Measurements from ENCODE around the gene GPHN. TPM values are rescaled to one million over a fixed set of nuclear protein-coding genes. Genes with fewer than 3 reads are reported as not detected.
A peak's percentile ranks its signal among the peaks of the same experiment; 100 is the strongest.

The GPHN gene
- total and polyA plus RNA-seq, 2 of the 8 experiments (the other 6 are each of a cell fraction or from before 2014, with no cell fraction given): 6.0 to 16.0 TPM

- no peak for TF ChIP-seq TCF12 (IDR thresholded peaks at IDR 0.05; ENCODE audit: low read depth, low read length)
- TF ChIP-seq EZH2 (IDR thresholded peaks at IDR 0.05; ENCODE audit: low read depth, low read length, severe bottlenecking): no peak
- 0 out of 2 replicates have a peak, but pooled peaks have one; percentile 19 for TF ChIP-seq SUZ12 (IDR thresholded peaks at IDR 0.05; ENCODE audit: low read length)
- TF ChIP-seq KDM5A (IDR thresholded peaks at IDR 0.05; ENCODE audit: low read length): 0 out of 2 replicates have a peak, but pooled peaks have one; percentile 16
- no peak for TF ChIP-seq RFX5 (IDR thresholded peaks at IDR 0.05; ENCODE audit: borderline replicate concordance, low read depth, low read length)
- peak; percentile 31 for TF ChIP-seq TAF7 (optimal IDR thresholded peaks at IDR 0.05; ENCODE audit: borderline replicate concordance, low read depth, low read length)
- TF ChIP-seq KDM4A (IDR thresholded peaks at IDR 0.05; ENCODE audit: low read depth, low read length, severe bottlenecking): peak; percentile 56
- TF ChIP-seq CREB1 (IDR thresholded peaks at IDR 0.05): peak; percentile 73; the same call in 1 of the 2 replicates
- peak; percentile 59 to 70; a peak in 3 of 4 replicates for TF ChIP-seq SIN3A (conservative IDR thresholded peaks at IDR 0.05 in 1 of 2, IDR thresholded peaks at IDR 0.05 in 1 of 2; ENCODE audit: low read depth in 1 of 2, low read length in 2 of 2)
- TF ChIP-seq JUN (IDR thresholded peaks at IDR 0.05; ENCODE audit: low read depth, low read length): no peak
- TF ChIP-seq E2F6 (IDR thresholded peaks at IDR 0.05): peak; percentile 70
- peak; percentile 82 for TF ChIP-seq TAF1 (IDR thresholded peaks at IDR 0.05; ENCODE audit: low read depth, low read length)
- TF ChIP-seq YY1 (IDR thresholded peaks at IDR 0.05; ENCODE audit: low read depth, low read length): peak; percentile 88
- 0 out of 2 replicates have a peak, but pooled peaks have one; percentile 55 for TF ChIP-seq FOSL1 (IDR thresholded peaks at IDR 0.05; ENCODE audit: insufficient read depth, low read depth, low read length)
- peak; percentile 93 for TF ChIP-seq EGR1 (IDR thresholded peaks at IDR 0.05; ENCODE audit: borderline replicate concordance, low read depth, low read length)
- no peak for TF ChIP-seq GABPA (IDR thresholded peaks at IDR 0.05; ENCODE audit: borderline replicate concordance, insufficient read depth, low read length)
- TF ChIP-seq BACH1 (IDR thresholded peaks at IDR 0.05; ENCODE audit: low read length): peak; percentile 38
- TF ChIP-seq POLR2A (IDR thresholded peaks at IDR 0.05; ENCODE audit: control extremely low read depth in 1 of 2, low read depth in 2 of 2, low read length in 2 of 2): peak in 1 of 2 experiments; percentile 95; a peak in 2 of 3 replicates
- TF ChIP-seq TBP (IDR thresholded peaks at IDR 0.05; ENCODE audit: low read depth, low read length): peak; percentile 65
Measured at GRCh38 chr14:66507722-66508546, at the start of gene GPHN (continued).

All from H1 (cell line).